Right atrium auricular region (tissue), 2 donors: ENCODE results near the gene CACNG3. TPM values are rescaled to one million over a fixed set of nuclear protein-coding genes. Genes with fewer than 3 reads are reported as not detected.

Experiments used
- DNase-seq: peaks from one replicate; pipeline ENCODE4 v3.0.0-alpha.2; 2019; ENCODE audit warnings: low spot score
- H3K27ac ChIP-seq, 2 donors: fragments of 200-600 bp; sonication (generic); 1 replicate in 1 of 2; 2 replicates in 1 of 2; pipeline ENCODE4 v1.5.1; 2016 to 2019
- H3K27me3 ChIP-seq, 2 donors: fragments of 200-600 bp; sonication (generic); one replicate each; pipeline versions ENCODE4 v1.5.1 to v1.6.0; 2017 to 2019
- H3K36me3 ChIP-seq: fragments of 200-600 bp; sonication (generic); one replicate; pipeline ENCODE4 v1.5.1; 2016
- H3K4me1 ChIP-seq, 2 donors: fragments of 200-600 bp; sonication (generic); one replicate each; pipeline versions ENCODE4 v1.5.1 to v1.6.0; 2017 to 2019
- H3K4me3 ChIP-seq, 2 donors: fragments of 200-600 bp; sonication (generic); 1 replicate in 1 of 2; 2 replicates in 1 of 2; pipeline ENCODE4 v1.5.1; 2017 to 2019; ENCODE audit warnings: mild to moderate bottlenecking in 1 of 2, moderate library complexity in 1 of 2
- H3K9me3 ChIP-seq, 2 donors: fragments of 200-600 bp; sonication (generic); one replicate each; pipeline ENCODE4 v1.5.1; 2019
- CTCF ChIP-seq, 2 donors: fragments of 200-600 bp; sonication (generic); IDR thresholded peaks; one replicate each; pipeline ENCODE4 v1.5.1; 2019; ENCODE audit warnings: antibody characterized with exemption in 2 of 2
- total RNA-seq, 2 donors: library from RNA; depleted of rRNA; stranded (reverse); fragments of >200 nt; gene quantifications; one replicate each; pipeline ENCODE4 v1.1.0, GENCODE V29; 2016

CACNG3 gene
- total RNA-seq, 2 donors from 2014 or later = not detected

- no peak for TF ChIP-seq CTCF (IDR thresholded peaks at IDR 0.05)
- no peak for DNase-seq
- Histone ChIP-seq H3K27me3 (no peaks in the 10 kb centered on the region), H3K4me3 (no peak overlapping the region), H3K36me3 (no peaks in the 10 kb centered on the region), H3K4me1 (no peaks in the 10 kb centered on the region), H3K9me3 (no peaks in the 10 kb centered on the region), H3K27ac (no peak overlapping the region)
Observed at GRCh38 chr16:24357511-24357910, 101.4 kb downstream of the CACNG3 start.

- DNase-seq = no peak
- Histone ChIP-seq H3K27me3 (no peaks in the 10 kb centered on the region), H3K4me3 (no peak overlapping the region), H3K4me1 (no peaks in the 10 kb centered on the region), H3K36me3 (no peaks in the 10 kb centered on the region), H3K27ac (no peak overlapping the region), H3K9me3 (no peaks in the 10 kb centered on the region)
- TF ChIP-seq CTCF (IDR thresholded peaks at IDR 0.05) = no peak
Observed at GRCh38 chr16:24358117-24358516, 102.0 kb downstream of the CACNG3 start.

GRCh38 chr16:24359490-24359889 lies 103.4 kb downstream of the CACNG3 start:
- no peaks in the 10 kb centered on the region for H3K9me3 ChIP-seq
- no peak overlapping the region for H3K4me3 ChIP-seq
- H3K27ac ChIP-seq = no peak overlapping the region
- H3K36me3 ChIP-seq = no peaks in the 10 kb centered on the region
- H3K4me1 ChIP-seq = no peaks in the 10 kb centered on the region
- no peak for DNase-seq
- no peaks in the 10 kb centered on the region for H3K27me3 ChIP-seq
- no peak for TF ChIP-seq CTCF (IDR thresholded peaks at IDR 0.05)

- H3K9me3 ChIP-seq = no peaks in the 10 kb centered on the region
- no peak for DNase-seq
- no peaks in the 10 kb centered on the region for H3K27me3 ChIP-seq
- H3K4me1 ChIP-seq = no peaks in the 10 kb centered on the region
- H3K36me3 ChIP-seq = no peaks in the 10 kb centered on the region
- no peak overlapping the region for H3K27ac ChIP-seq
- H3K4me3 ChIP-seq = no peak overlapping the region
- TF ChIP-seq CTCF (IDR thresholded peaks at IDR 0.05) = no peak
Observed at GRCh38 chr16:24360936-24361335, 104.8 kb downstream of the CACNG3 start.

- Histone ChIP-seq H3K27ac (no peak overlapping the region), H3K4me3 (no peak overlapping the region), H3K27me3 (no peaks in the 10 kb centered on the region), H3K9me3 (no peaks in the 10 kb centered on the region), H3K4me1 (no peaks in the 10 kb centered on the region), H3K36me3 (no peaks in the 10 kb centered on the region)
- TF ChIP-seq CTCF (IDR thresholded peaks at IDR 0.05) = no peak
- no peak for DNase-seq
Observed at GRCh38 chr16:24364596-24364995, 108.5 kb downstream of the CACNG3 start.

- no peaks in the 10 kb centered on the region for H3K27me3 ChIP-seq
- no peak overlapping the region for H3K27ac ChIP-seq
- H3K36me3 ChIP-seq = no peaks in the 10 kb centered on the region
- no peak overlapping the region for H3K4me3 ChIP-seq
- peaks cover 0 to 7% of the 10 kb centered on the region in 2 donors for H3K9me3 ChIP-seq
- no peak for DNase-seq
- H3K4me1 ChIP-seq = no peaks in the 10 kb centered on the region
- no peak for TF ChIP-seq CTCF (IDR thresholded peaks at IDR 0.05)
Observed at GRCh38 chr16:24367186-24367710, 111.1 kb downstream of the CACNG3 start.
